ENCODE measurements around the gene LRRC34.

The LRRC34 gene, protein sequence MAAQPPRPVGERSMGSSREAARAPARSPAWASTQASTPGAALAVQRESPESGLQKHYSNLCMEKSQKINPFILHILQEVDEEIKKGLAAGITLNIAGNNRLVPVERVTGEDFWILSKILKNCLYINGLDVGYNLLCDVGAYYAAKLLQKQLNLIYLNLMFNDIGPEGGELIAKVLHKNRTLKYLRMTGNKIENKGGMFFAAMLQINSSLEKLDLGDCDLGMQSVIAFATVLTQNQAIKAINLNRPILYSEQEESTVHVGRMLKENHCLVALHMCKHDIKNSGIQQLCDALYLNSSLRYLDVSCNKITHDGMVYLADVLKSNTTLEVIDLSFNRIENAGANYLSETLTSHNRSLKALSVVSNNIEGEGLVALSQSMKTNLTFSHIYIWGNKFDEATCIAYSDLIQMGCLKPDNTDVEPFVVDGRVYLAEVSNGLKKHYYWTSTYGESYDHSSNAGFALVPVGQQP

GRCh38 chr3:169812332-169813235 lies at the start of gene LRRC34, which contains the start of gene LRRIQ4:
LRRC34 (minus strand) TSS chr3:169812904; CDS start chr3:169812548, 356 bp downstream.
LRRIQ4 (plus strand) TSS chr3:169812870; CDS start chr3:169821922, 9,052 bp downstream.
- DNase-seq (ENCODE audit: low spot score) = peak; percentile 87

- DNase-seq (ENCODE audit: low spot score) = no peak
These were observed 49.2 kb upstream of the LRRC34 start for GRCh38 chr3:169861871-169862270.

DNA sequence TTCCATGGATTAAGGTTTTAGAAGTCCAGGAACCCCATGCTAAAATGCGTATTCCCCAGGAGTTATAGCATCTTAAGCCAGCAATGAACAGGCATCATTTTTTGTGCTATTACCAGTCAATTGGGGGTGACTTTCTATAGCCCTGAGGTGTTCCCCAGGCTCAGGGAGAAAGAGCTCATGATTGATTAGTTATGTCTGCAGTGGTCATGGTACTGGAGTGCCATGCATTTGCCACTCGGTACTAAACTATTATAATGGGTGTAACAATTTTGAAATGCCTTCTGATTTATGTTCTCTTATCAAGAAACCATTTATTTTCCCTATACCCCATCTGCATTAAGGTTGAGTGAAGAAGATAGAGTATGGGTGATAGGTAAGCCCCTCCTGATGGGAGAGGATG lies 45.1 kb upstream of the LRRC34 start:
- DNase-seq (ENCODE audit: low spot score) = no peak

DNA sequence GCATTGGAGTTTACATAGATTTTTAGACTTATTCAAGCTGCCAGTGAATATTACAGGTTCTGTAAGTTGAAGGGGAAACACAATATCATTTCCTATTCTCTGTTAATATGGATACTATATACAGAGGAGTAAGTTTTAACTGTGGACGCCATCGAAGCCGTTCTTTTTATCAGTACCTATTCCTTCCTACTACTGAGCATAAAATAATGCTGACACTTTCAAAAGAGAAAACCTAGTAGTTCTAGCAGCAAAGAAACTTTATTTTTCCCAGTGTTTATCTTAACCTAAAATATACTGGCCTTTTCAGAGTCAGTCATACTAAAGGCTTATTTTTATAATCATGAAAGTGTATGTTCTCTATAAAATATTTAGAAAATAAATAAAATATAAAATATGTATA lies 42.8 kb upstream of the LRRC34 start:
- DNase-seq (ENCODE audit: low spot score) = no peak

- DNase-seq (ENCODE audit: low spot score) = no peak
These were observed 37.9 kb upstream of the LRRC34 start for GRCh38 chr3:169850618-169851017.

GRCh38 chr3:169848741-169849140 lies 36.0 kb upstream of the LRRC34 start:
- no peak for DNase-seq (ENCODE audit: low spot score)

GRCh38 chr3:169847896-169848295 lies 35.2 kb upstream of the LRRC34 start:
- no peak for DNase-seq (ENCODE audit: low spot score)

GRCh38 chr3:169846458-169847193 lies 33.9 kb upstream of the LRRC34 start:
- DNase-seq (ENCODE audit: low spot score) = peak; percentile 68

DNA sequence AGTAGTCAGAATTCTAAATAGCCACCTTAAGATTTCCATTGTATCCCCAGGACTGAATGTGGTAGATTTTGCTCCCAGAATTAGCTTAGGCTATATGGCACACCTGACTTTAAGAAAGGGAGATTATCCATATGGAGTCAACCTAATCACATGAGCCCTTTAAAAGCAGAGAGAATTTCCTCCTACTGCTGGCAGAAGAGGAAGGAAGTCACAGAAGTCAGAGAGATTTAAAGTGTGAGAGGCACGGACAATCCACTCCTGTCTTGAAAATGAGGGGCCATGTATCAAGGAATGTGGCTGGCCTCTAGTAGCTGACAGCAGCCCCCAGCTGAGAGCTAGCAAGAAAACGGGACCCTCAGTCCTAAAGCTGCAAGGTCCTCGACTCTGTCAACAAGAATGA lies 30.3 kb upstream of the LRRC34 start:
- DNase-seq (ENCODE audit: low spot score) = no peak

GRCh38 chr3:169841171-169841570 lies 28.5 kb upstream of the LRRC34 start:
- no peak for DNase-seq (ENCODE audit: low spot score)

DNA sequence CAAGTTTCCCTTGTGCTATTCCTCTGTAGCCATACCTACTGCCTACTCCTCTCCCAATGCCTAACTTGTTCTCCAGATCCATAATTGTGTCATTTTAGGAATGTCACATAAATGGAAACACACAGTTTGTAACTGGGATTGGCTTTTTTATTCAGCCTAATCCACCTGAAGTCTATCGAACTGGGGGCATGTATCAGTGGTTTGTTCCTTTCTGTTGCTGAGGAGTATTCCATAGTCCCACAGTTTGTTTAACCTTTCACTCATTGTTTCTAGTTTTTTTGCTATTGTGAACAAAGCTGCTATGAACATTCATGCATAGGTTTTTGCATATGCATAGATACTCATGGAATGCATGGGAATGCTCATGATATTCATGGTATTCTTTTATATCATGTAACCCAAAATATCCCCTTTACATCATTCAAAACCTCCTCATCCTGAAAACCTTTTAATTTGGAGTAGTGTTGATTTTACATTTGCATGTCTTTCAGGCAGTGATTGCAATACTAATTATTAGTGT lies 25.9 kb upstream of the LRRC34 start:
- no peak for DNase-seq (ENCODE audit: low spot score)

GRCh38 chr3:169836942-169837275 lies 24.2 kb upstream of the LRRC34 start:
- peak; percentile 22 for DNase-seq (ENCODE audit: low spot score)

DNA sequence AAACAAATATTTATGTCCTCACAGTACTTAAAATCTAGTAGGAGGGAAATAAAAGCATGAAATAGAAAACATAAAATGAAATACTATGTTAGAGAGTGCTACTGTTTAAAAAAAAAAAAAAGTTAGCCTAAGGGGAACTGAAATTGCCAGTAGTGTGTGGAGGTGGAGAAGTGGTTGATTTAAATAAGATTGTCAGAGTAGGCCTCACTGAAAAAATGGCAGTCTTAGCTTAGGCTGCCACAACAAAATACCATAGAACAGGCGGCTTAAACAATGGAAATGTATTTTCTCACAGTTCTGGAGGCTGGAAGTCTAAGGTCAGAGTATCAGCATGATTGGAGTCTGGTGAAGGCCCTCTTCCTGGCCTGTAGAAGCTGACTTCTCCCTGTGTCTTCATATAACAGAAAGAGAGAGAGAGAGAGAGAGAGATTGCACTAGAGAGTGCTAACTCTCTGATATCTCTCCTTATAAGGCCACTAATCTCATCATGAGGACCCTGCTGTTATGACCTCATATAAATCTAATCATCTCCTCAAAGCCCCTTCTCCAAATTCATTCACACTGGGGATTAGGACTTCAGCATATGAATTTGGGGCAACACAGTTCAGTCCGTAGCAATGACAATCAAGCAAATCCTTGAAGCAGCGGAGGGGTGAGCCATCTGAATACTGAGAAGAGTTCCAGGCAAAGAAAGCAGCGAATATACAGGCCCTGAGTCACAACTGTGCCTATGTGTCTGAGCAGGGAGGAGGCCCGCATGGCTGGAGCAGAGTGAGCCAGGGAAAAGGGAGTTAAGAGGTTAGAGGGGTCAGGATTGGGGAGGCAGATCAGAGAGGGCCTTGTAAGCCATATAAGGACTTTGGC lies 23.6 kb upstream of the LRRC34 start:
- peak; percentile 32 for DNase-seq (ENCODE audit: low spot score)

DNA sequence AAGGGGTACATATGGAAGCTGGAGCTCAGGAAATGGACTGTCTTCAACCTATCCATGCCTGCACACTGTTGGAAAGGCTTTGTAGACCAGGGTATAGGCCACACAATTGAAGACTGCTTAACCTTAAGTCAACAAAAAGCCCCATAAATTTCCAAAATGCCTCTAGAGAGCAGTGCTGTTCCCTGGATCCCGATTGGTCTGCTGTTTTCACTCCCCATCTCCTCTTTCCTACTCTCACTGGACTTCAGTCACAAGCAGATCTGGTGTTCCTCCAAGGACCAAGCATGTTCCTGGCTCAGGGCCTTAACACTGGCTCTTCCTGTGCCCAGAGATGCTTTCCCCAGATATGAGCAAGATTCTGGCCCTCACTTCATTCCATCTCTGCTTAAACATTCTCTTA lies 22.8 kb upstream of the LRRC34 start:
- DNase-seq (ENCODE audit: low spot score) = no peak

GRCh38 chr3:169827712-169828111 lies 15.0 kb upstream of the LRRC34 start:
- DNase-seq (ENCODE audit: low spot score) = no peak

GRCh38 chr3:169825316-169825715 lies 12.6 kb upstream of the LRRC34 start:
- DNase-seq (ENCODE audit: low spot score) = no peak

DNA sequence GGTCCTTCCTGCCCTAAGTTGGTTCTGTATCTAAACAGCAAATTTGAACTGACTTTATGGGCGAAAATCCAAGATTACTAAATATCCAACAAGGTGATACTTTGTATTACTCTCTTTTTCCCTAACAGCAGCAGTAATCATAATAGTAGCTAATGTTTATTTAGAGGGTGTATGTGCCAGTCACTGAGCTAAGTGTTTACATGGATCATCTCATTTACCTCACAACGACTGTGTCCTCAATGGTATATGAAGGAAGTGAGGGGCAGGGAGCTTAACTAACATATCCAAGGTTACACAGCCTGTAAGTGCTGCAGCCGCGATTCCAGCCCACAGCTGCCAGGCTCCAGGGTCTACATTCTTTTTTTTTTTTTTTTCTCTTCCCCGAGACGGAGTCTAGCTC lies 10.3 kb upstream of the LRRC34 start:
- DNase-seq (ENCODE audit: low spot score) = no peak

DNA sequence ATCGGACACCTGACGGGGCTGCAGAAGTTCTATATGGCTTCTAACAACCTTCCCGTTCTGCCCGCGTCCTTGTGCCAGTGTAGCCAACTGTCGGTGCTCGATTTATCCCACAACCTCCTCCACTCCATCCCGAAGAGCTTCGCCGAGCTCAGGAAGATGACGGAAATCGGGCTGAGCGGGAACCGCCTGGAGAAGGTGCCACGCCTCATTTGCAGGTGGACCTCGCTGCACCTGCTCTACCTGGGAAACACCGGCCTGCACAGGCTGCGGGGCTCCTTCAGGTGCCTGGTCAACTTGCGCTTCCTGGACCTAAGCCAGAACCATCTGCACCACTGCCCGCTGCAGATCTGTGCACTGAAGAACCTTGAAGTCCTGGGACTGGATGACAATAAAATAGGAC lies 9.8 kb upstream of the LRRC34 start:
- DNase-seq (ENCODE audit: low spot score) = no peak

- no peak for DNase-seq (ENCODE audit: low spot score)
These were observed 9.4 kb upstream of the LRRC34 start for GRCh38 chr3:169822091-169822490.

DNA sequence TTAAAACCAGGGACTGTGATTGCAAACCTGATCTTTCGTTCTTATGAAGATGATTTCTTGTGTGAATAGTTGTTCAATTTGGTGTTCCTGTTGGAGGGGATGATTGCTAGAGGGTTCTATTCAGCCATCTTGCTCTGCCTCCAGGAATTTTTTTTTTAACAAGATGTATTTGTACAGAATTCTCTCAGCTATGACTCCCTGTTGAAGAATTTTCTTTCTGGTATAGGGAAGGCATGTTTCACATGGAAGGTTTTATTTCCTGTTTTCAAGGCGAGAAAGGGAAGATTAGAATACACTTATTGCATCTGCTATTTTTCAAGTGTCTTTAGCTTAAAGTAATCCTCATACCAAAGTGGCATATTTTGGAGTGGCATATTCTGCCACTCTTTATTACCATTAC lies 5.6 kb upstream of the LRRC34 start:
- no peak for DNase-seq (ENCODE audit: low spot score)

GRCh38 chr3:169815590-169816150 lies 3.0 kb upstream of the LRRC34 start:
- DNase-seq (ENCODE audit: low spot score) = no peak
